Astrocyte (in vitro differentiated cells and primary cell): Measurements from ENCODE around the gene CRISPLD2.

Source experiments
- CTCF ChIP-seq: IDR thresholded peaks from 2 replicates; pipeline ENCODE4 v1.5.1; 2011; ENCODE audit warnings: low read depth, mild to moderate bottlenecking, inconsistent platforms, low read length, moderate library complexity; ENCODE audit not compliant: insufficient read depth
- EZH2 ChIP-seq: IDR thresholded peaks from 2 replicates; pipeline ENCODE4 v1.6.1; 2012; ENCODE audit warnings: mild to moderate bottlenecking, low read length, inconsistent platforms; ENCODE audit not compliant: insufficient read depth

- TF ChIP-seq CTCF (no peak), EZH2 (no peak)
These were observed 100.5 kb downstream of the CRISPLD2 start for GRCh38 chr16:84920333-84920732.
